ENCODE measurements around the gene IMMT. TPM values are rescaled to one million over a fixed set of nuclear protein-coding genes. Genes with fewer than 3 reads are reported as not detected.

Gene IMMT
- total RNA-seq, 1 experiment from 2014 or later = 88.7 TPM

DNA sequence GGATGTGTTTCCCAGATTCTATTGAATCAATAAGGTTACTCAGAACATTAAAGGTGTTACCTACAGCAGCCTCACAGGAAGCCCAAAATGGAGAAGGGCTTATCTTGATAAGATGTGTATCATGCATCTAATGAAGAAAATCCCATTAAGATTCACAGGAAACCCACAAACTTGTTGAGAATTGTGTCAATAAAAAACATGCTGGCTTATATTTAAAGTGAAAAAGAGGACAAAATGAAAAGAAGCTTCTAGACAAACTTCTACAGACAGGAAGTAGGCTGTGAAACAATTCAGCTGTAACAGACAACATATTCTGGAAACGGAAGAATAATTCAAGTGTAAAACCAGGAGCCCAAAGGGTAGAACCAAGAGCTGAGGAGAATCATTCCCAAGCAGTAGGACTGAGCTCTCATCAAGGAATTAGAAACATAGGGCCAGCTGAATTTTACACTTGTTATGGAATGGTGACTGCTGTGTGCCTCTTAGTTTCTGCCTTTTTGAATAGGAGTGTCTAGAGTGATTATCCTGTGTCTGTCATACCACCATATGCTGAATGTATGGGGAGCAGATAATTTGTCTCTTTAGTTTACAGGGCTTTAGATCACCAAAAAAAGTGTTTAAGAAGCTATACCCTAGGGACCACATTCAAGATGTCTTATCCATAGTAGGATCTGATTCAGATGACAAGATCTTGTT is 9.6 kb downstream of the IMMT start:
- intact Hi-C loops (cut with micrococcal nuclease; ENCODE audit: unreplicated experiment) = no loop called here
- Mint-ChIP-seq H3K27ac (ENCODE audit: unreplicated experiment) (no peak overlapping the region), H3K9me3 (ENCODE audit: low read depth, unreplicated experiment) (no peaks in the 10 kb centered on the region), H3K4me3 (ENCODE audit: low read depth, unreplicated experiment) (no peak overlapping the region), H3K27me3 (ENCODE audit: unreplicated experiment) (no peaks in the 10 kb centered on the region), H3K36me3 (ENCODE audit: insufficient read depth, unreplicated experiment) (peaks cover 16% of the 10 kb centered on the region), H3K4me1 (ENCODE audit: low read depth, unreplicated experiment) (peaks cover 17% of the 10 kb centered on the region)
- no peak for DNase-seq
- TF ChIP-seq, protein P1, sequence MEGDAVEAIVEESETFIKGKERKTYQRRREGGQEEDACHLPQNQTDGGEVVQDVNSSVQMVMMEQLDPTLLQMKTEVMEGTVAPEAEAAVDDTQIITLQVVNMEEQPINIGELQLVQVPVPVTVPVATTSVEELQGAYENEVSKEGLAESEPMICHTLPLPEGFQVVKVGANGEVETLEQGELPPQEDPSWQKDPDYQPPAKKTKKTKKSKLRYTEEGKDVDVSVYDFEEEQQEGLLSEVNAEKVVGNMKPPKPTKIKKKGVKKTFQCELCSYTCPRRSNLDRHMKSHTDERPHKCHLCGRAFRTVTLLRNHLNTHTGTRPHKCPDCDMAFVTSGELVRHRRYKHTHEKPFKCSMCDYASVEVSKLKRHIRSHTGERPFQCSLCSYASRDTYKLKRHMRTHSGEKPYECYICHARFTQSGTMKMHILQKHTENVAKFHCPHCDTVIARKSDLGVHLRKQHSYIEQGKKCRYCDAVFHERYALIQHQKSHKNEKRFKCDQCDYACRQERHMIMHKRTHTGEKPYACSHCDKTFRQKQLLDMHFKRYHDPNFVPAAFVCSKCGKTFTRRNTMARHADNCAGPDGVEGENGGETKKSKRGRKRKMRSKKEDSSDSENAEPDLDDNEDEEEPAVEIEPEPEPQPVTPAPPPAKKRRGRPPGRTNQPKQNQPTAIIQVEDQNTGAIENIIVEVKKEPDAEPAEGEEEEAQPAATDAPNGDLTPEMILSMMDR (IDR thresholded peaks at IDR 0.05; ENCODE audit: unreplicated experiment) = no peak
- BruUV-seq (replicated peaks) = no TSS peak
- CTCF ChIA-PET = no interaction called here

DNA sequence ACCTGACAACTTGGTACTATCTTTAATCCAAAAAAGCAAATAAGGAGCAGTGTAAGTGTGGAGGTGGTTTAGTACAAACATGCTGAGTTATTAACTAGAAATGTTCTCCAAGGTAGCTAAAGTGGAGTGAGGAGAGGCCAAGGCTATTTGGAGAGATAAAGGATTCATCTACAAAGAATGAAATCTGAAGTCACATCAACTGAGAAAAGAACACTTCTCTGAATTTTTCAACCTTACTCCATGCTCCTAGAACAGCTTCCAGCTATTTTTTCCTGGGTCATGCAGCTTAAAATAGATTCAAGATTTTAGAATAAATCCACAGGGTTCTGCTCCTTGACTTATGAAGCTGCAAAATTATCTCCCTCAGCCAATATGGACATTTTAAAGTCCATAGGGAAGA is 18.7 kb downstream of the IMMT start:
- Mint-ChIP-seq H3K4me3 (ENCODE audit: low read depth, unreplicated experiment) (no peak overlapping the region), H3K36me3 (ENCODE audit: insufficient read depth, unreplicated experiment) (peaks cover 15% of the 10 kb centered on the region), H3K9me3 (ENCODE audit: low read depth, unreplicated experiment) (no peaks in the 10 kb centered on the region), H3K27me3 (ENCODE audit: unreplicated experiment) (no peaks in the 10 kb centered on the region), H3K27ac (ENCODE audit: unreplicated experiment) (no peak overlapping the region), H3K4me1 (ENCODE audit: low read depth, unreplicated experiment) (peaks cover 8% of the 10 kb centered on the region)
- TF ChIP-seq, protein P1 (IDR thresholded peaks at IDR 0.05; ENCODE audit: unreplicated experiment) = no peak
- intact Hi-C loops (cut with micrococcal nuclease; ENCODE audit: unreplicated experiment) = no loop called here
- CTCF ChIA-PET = no interaction called here
- no peak for DNase-seq
- no TSS peak for BruUV-seq (replicated peaks)

DNA sequence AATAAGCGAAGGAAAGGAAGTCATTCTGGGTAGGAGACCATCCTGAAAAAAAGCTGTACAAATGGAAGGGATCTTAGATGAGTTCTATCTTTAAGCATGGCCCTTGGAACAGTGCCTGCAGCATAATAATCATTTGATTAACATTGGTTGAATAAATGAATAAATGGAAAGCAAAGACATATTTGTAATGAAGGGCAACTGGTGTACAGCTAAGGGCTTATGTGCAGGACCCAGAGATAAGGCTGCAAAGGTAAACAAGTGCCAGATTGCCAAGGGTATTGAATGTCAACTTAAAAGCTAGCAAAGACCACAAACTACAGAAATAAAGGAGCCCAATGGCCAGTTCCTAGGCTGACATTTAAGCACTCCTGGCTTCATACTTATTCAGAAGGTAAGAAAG is 19.4 kb downstream of the IMMT start:
- no peak for DNase-seq
- H3K9me3 Mint-ChIP-seq (ENCODE audit: low read depth, unreplicated experiment) = no peaks in the 10 kb centered on the region
- H3K27me3 Mint-ChIP-seq (ENCODE audit: unreplicated experiment) = no peaks in the 10 kb centered on the region
- peaks cover 8% of the 10 kb centered on the region for H3K4me1 Mint-ChIP-seq (ENCODE audit: low read depth, unreplicated experiment)
- TF ChIP-seq, protein P1 (IDR thresholded peaks at IDR 0.05; ENCODE audit: unreplicated experiment) = no peak
- CTCF ChIA-PET = no interaction called here
- no peak overlapping the region for H3K27ac Mint-ChIP-seq (ENCODE audit: unreplicated experiment)
- peaks cover 20% of the 10 kb centered on the region for H3K36me3 Mint-ChIP-seq (ENCODE audit: insufficient read depth, unreplicated experiment)
- no peak overlapping the region for H3K4me3 Mint-ChIP-seq (ENCODE audit: low read depth, unreplicated experiment)
- no TSS peak for BruUV-seq (replicated peaks)
- intact Hi-C loops (cut with micrococcal nuclease; ENCODE audit: unreplicated experiment) = no loop called here

DNA sequence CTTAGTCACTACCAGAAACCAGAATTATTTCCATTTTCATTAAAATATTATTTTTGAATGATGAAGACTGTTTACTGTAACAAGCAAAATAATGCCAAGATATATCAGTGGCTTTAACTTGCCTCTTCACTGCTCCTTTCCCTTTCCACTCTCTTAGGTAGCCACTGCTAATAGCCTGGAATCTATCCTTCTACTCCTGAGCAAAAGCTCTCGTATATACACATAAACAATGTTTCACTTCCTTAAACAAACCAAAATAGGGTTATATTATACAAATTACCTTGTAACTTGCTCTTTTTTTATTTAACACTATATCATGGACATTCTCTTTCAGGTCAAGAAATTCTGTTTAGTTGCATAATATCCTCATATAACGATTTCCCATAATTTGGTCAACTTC is 20.8 kb downstream of the IMMT start:
- Mint-ChIP-seq H3K9me3 (ENCODE audit: low read depth, unreplicated experiment) (no peaks in the 10 kb centered on the region), H3K27ac (ENCODE audit: unreplicated experiment) (no peak overlapping the region), H3K36me3 (ENCODE audit: insufficient read depth, unreplicated experiment) (peaks cover 20% of the 10 kb centered on the region), H3K4me3 (ENCODE audit: low read depth, unreplicated experiment) (no peak overlapping the region), H3K4me1 (ENCODE audit: low read depth, unreplicated experiment) (peaks cover 8% of the 10 kb centered on the region), H3K27me3 (ENCODE audit: unreplicated experiment) (no peaks in the 10 kb centered on the region)
- TF ChIP-seq, protein P1 (IDR thresholded peaks at IDR 0.05; ENCODE audit: unreplicated experiment) = no peak
- no peak for DNase-seq
- intact Hi-C loops (cut with micrococcal nuclease; ENCODE audit: unreplicated experiment) = no loop called here
- BruUV-seq (replicated peaks) = no TSS peak
- CTCF ChIA-PET = no interaction called here

Measured in Calu3 (cell line).